ENCODE measurements around the gene CDKAL1.

Gene CDKAL1

GRCh38 chr6:20673458-20673857 is 139.2 kb downstream of the CDKAL1 start:
- Histone ChIP-seq H3K36me3 (ENCODE audit: control insufficient read depth in 1 of 2, insufficient read depth in 2 of 2, low read depth in 1 of 2, low read length in 2 of 2) (no peaks in the 10 kb centered on the region), H3K23ac (ENCODE audit: low read length in 2 of 2) (no peak overlapping the region), H3K4me3 (ENCODE audit: insufficient read depth in 1 of 2, low read depth in 1 of 2, low read length in 2 of 2) (no peak overlapping the region), H3K4ac (ENCODE audit: low read depth in 1 of 2, low read length in 2 of 2) (no peak overlapping the region), H3K27me3 (ENCODE audit: control insufficient read depth in 1 of 2, insufficient read depth in 1 of 2, low read length in 2 of 2) (no peaks in the 10 kb centered on the region), H4K91ac (ENCODE audit: low read length) (no peak overlapping the region), H3K9ac (ENCODE audit: low read length) (no peak overlapping the region), H3K18ac (ENCODE audit: low read depth in 1 of 2, low read length in 2 of 2) (no peak overlapping the region), H2BK5ac (ENCODE audit: low read depth, low read length, poor library complexity, severe bottlenecking) (no peak overlapping the region), H3K4me1 (ENCODE audit: control insufficient read depth, insufficient read depth, low read depth, low read length) (no peaks in the 10 kb centered on the region), H2BK12ac (ENCODE audit: low read length in 2 of 2) (no peak overlapping the region), H4K8ac (ENCODE audit: low read length) (no peak overlapping the region), H3K27ac (ENCODE audit: low read length, poor library complexity, severe bottlenecking) (no peak overlapping the region), H2AK5ac (ENCODE audit: low read length, severe bottlenecking) (no peak overlapping the region), H3K79me1 (replicated peaks; ENCODE audit: low read length, poor library complexity, severe bottlenecking) (peaks cover 5% of the 10 kb centered on the region), H3K14ac (ENCODE audit: low read length in 2 of 2) (no peak overlapping the region), H2AFZ (ENCODE audit: low read depth, low read length) (no peak overlapping the region), H2BK120ac (ENCODE audit: low read depth, low read length) (no peak overlapping the region), H2BK15ac (ENCODE audit: low read depth, poor library complexity, severe bottlenecking) (no peak overlapping the region), H3K4me2 (ENCODE audit: low read length, poor library complexity, severe bottlenecking) (no peak overlapping the region), H3K9me3 (ENCODE audit: control insufficient read depth, low read length) (no peaks in the 10 kb centered on the region)
- no peak for DNase-seq
- WGBS: 97% methylated on average over 4 of the region's 4 CpGs

GRCh38 chr6:20674664-20675063 is 140.4 kb downstream of the CDKAL1 start:
- H3K79me1 ChIP-seq (replicated peaks; ENCODE audit: low read length, poor library complexity, severe bottlenecking): peaks cover 9% of the 10 kb centered on the region
- H3K4me1 ChIP-seq (ENCODE audit: control insufficient read depth, insufficient read depth, low read depth, low read length): no peaks in the 10 kb centered on the region
- H3K27me3 ChIP-seq (ENCODE audit: control insufficient read depth in 1 of 2, insufficient read depth in 1 of 2, low read length in 2 of 2): no peaks in the 10 kb centered on the region
- no peaks in the 10 kb centered on the region for H3K36me3 ChIP-seq (ENCODE audit: control insufficient read depth in 1 of 2, insufficient read depth in 2 of 2, low read depth in 1 of 2, low read length in 2 of 2)
- H3K27ac ChIP-seq (ENCODE audit: low read length, poor library complexity, severe bottlenecking): no peak overlapping the region
- no peak overlapping the region for H4K91ac ChIP-seq (ENCODE audit: low read length)
- H3K9ac ChIP-seq (ENCODE audit: low read length): no peak overlapping the region
- no peak overlapping the region for H3K14ac ChIP-seq (ENCODE audit: low read length in 2 of 2)
- H3K18ac ChIP-seq (ENCODE audit: low read depth in 1 of 2, low read length in 2 of 2): no peak overlapping the region
- no peak overlapping the region for H2AK5ac ChIP-seq (ENCODE audit: low read length, severe bottlenecking)
- no CpG with 5 or more reads among the region's 1 CpG for WGBS
- H2BK120ac ChIP-seq (ENCODE audit: low read depth, low read length): no peak overlapping the region
- no peak overlapping the region for H3K4me3 ChIP-seq (ENCODE audit: insufficient read depth in 1 of 2, low read depth in 1 of 2, low read length in 2 of 2)
- H2AFZ ChIP-seq (ENCODE audit: low read depth, low read length): no peak overlapping the region
- H4K8ac ChIP-seq (ENCODE audit: low read length): no peak overlapping the region
- no peak overlapping the region for H2BK5ac ChIP-seq (ENCODE audit: low read depth, low read length, poor library complexity, severe bottlenecking)
- H3K9me3 ChIP-seq (ENCODE audit: control insufficient read depth, low read length): no peaks in the 10 kb centered on the region
- H2BK15ac ChIP-seq (ENCODE audit: low read depth, poor library complexity, severe bottlenecking): no peak overlapping the region
- no peak overlapping the region for H3K23ac ChIP-seq (ENCODE audit: low read length in 2 of 2)
- H3K4me2 ChIP-seq (ENCODE audit: low read length, poor library complexity, severe bottlenecking): no peak overlapping the region
- H2BK12ac ChIP-seq (ENCODE audit: low read length in 2 of 2): no peak overlapping the region
- DNase-seq: no peak
- H3K4ac ChIP-seq (ENCODE audit: low read depth in 1 of 2, low read length in 2 of 2): no peak overlapping the region

- Histone ChIP-seq H3K9me3 (ENCODE audit: control insufficient read depth, low read length) (no peaks in the 10 kb centered on the region), H3K27ac (ENCODE audit: low read length, poor library complexity, severe bottlenecking) (no peak overlapping the region), H3K23ac (ENCODE audit: low read length in 2 of 2) (no peak overlapping the region), H2BK5ac (ENCODE audit: low read depth, low read length, poor library complexity, severe bottlenecking) (no peak overlapping the region), H2AK5ac (ENCODE audit: low read length, severe bottlenecking) (no peak overlapping the region), H3K4me1 (ENCODE audit: control insufficient read depth, insufficient read depth, low read depth, low read length) (no peaks in the 10 kb centered on the region), H3K14ac (ENCODE audit: low read length in 2 of 2) (no peak overlapping the region), H3K4me2 (ENCODE audit: low read length, poor library complexity, severe bottlenecking) (no peak overlapping the region), H4K91ac (ENCODE audit: low read length) (no peak overlapping the region), H3K79me1 (replicated peaks; ENCODE audit: low read length, poor library complexity, severe bottlenecking) (peaks cover 12% of the 10 kb centered on the region), H3K9ac (ENCODE audit: low read length) (no peak overlapping the region), H3K4me3 (ENCODE audit: insufficient read depth in 1 of 2, low read depth in 1 of 2, low read length in 2 of 2) (no peak overlapping the region), H3K4ac (ENCODE audit: low read depth in 1 of 2, low read length in 2 of 2) (no peak overlapping the region), H2AFZ (ENCODE audit: low read depth, low read length) (no peak overlapping the region), H2BK15ac (ENCODE audit: low read depth, poor library complexity, severe bottlenecking) (no peak overlapping the region), H3K27me3 (ENCODE audit: control insufficient read depth in 1 of 2, insufficient read depth in 1 of 2, low read length in 2 of 2) (no peaks in the 10 kb centered on the region), H4K8ac (ENCODE audit: low read length) (no peak overlapping the region), H3K36me3 (ENCODE audit: control insufficient read depth in 1 of 2, insufficient read depth in 2 of 2, low read depth in 1 of 2, low read length in 2 of 2) (no peaks in the 10 kb centered on the region), H3K18ac (ENCODE audit: low read depth in 1 of 2, low read length in 2 of 2) (no peak overlapping the region), H2BK12ac (ENCODE audit: low read length in 2 of 2) (no peak overlapping the region), H2BK120ac (ENCODE audit: low read depth, low read length) (no peak overlapping the region)
- 96% methylated on average over 1 of the region's 2 CpGs for WGBS
- DNase-seq: no peak
Observed at GRCh38 chr6:20678831-20679352, 144.6 kb downstream of the CDKAL1 start.

- H3K9me3 ChIP-seq (ENCODE audit: control insufficient read depth, low read length): no peaks in the 10 kb centered on the region
- DNase-seq: peak; percentile 22
- no peaks in the 10 kb centered on the region for H3K36me3 ChIP-seq (ENCODE audit: control insufficient read depth in 1 of 2, insufficient read depth in 2 of 2, low read depth in 1 of 2, low read length in 2 of 2)
- no peak overlapping the region for H3K23ac ChIP-seq (ENCODE audit: low read length in 2 of 2)
- no peak overlapping the region for H3K18ac ChIP-seq (ENCODE audit: low read depth in 1 of 2, low read length in 2 of 2)
- H3K14ac ChIP-seq (ENCODE audit: low read length in 2 of 2): no peak overlapping the region
- no peak overlapping the region for H2BK15ac ChIP-seq (ENCODE audit: low read depth, poor library complexity, severe bottlenecking)
- peaks cover 12% of the 10 kb centered on the region for H3K79me1 ChIP-seq (replicated peaks; ENCODE audit: low read length, poor library complexity, severe bottlenecking)
- H3K4me3 ChIP-seq (ENCODE audit: insufficient read depth in 1 of 2, low read depth in 1 of 2, low read length in 2 of 2): peak overlapping the region in 1 of 2 experiments; percentile 30
- H2BK12ac ChIP-seq (ENCODE audit: low read length in 2 of 2): no peak overlapping the region
- no peak overlapping the region for H4K91ac ChIP-seq (ENCODE audit: low read length)
- H3K4ac ChIP-seq (ENCODE audit: low read depth in 1 of 2, low read length in 2 of 2): no peak overlapping the region
- H3K4me2 ChIP-seq (ENCODE audit: low read length, poor library complexity, severe bottlenecking): no peak overlapping the region
- H3K27ac ChIP-seq (ENCODE audit: low read length, poor library complexity, severe bottlenecking): no peak overlapping the region
- no peak overlapping the region for H2AFZ ChIP-seq (ENCODE audit: low read depth, low read length)
- H3K9ac ChIP-seq (ENCODE audit: low read length): peak overlapping the region; percentile 66
- no peaks in the 10 kb centered on the region for H3K27me3 ChIP-seq (ENCODE audit: control insufficient read depth in 1 of 2, insufficient read depth in 1 of 2, low read length in 2 of 2)
- 89% methylated on average over 3 of the region's 4 CpGs for WGBS
- H3K4me1 ChIP-seq (ENCODE audit: control insufficient read depth, insufficient read depth, low read depth, low read length): no peaks in the 10 kb centered on the region
- no peak overlapping the region for H4K8ac ChIP-seq (ENCODE audit: low read length)
- no peak overlapping the region for H2AK5ac ChIP-seq (ENCODE audit: low read length, severe bottlenecking)
- no peak overlapping the region for H2BK5ac ChIP-seq (ENCODE audit: low read depth, low read length, poor library complexity, severe bottlenecking)
- H2BK120ac ChIP-seq (ENCODE audit: low read depth, low read length): no peak overlapping the region
Observed at GRCh38 chr6:20680697-20681165, 146.5 kb downstream of the CDKAL1 start.

Measured in mesenchymal stem cell (in vitro differentiated cells and primary cell).